ENCODE data around the gene RAB6A.

The RAB6A gene

GRCh38 chr11:73653996-73654395 lies 106.9 kb downstream of the RAB6A start:
- DNase-seq (ENCODE audit: low spot score) = no peak

- no peak for DNase-seq (ENCODE audit: low spot score)
These were observed 107.9 kb downstream of the RAB6A start for GRCh38 chr11:73652856-73653559.

DNA sequence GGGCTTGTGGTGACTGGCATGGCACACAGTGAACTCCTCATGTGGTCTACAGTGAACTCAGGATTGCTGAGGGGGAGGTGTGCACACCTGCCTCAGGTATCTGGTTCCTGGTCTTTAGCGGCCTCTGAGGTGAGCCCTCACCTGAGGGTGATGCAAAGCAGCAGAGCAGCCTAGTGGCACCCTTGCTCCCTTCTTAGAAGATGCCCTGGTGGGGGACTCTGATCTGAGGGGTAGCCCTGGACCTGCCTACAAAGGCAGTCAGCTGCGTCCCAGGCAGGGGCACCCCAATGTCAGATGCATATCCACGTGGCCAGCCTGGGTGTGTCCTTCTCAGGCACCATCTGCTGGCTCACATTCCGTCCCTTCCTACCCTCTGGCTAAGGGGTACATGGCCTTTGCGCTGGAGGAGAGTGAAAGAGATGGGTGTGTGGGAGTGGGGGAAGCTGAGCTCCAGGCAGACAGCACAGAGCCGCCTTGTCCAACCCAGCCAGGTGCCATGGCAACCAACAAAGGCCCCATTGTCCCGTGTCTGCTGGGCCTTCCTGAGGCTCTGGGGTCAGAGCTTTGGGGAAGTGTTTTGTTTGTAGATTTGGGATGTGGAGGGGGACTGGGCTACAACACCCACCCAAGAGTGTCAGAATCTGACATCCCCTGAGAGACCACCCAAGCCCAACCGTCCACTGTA lies 108.7 kb downstream of the RAB6A start:
- DNase-seq (ENCODE audit: low spot score) = no peak

GRCh38 chr11:73651661-73652045 lies 109.2 kb downstream of the RAB6A start:
- DNase-seq (ENCODE audit: low spot score) = no peak

DNA sequence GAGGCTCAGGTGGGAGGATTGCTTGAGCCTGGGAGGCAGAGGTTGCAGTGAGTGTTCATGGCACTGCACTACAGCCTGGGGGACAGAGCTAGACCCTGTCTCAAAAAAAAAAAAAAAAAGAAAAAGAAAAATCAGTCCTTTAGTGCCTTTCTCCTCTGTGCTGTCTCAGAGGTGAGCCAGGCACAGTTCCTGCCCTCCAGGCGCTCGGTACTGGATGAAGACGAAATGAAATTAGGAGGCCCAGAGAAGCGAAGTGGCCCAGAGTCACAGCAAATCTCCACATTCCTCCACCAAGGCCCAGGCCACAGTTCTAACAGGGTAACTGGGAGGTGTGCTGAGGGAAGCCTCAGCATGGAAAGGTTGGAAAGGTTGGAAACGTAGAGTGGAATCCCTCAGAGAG lies 109.6 kb downstream of the RAB6A start:
- no peak for DNase-seq (ENCODE audit: low spot score)

- no peak for DNase-seq (ENCODE audit: low spot score)
These were observed 110.5 kb downstream of the RAB6A start for GRCh38 chr11:73650400-73650799.

GRCh38 chr11:73649206-73649605 lies 111.7 kb downstream of the RAB6A start:
- DNase-seq (ENCODE audit: low spot score) = no peak

GRCh38 chr11:73648571-73649046 lies 112.3 kb downstream of the RAB6A start:
- DNase-seq (ENCODE audit: low spot score) = no peak

DNA sequence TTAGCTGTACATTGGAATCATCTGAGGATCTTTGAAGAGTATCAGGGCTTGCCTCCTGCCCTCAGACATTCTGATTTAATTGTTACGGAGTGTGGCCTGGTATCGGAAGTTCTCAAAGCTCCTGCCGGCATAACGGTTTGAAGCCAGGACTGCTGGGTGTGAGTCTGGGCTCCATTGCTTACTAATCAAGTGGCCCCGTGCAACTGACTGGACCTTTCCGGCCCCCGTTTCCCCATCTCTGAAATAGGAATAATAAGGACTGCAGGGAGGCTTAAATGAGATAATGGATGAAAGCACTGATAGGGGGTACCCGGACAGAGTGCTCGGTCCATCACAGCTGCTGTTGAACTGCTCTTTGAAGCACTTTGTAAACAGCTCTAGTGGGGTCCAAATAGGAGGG lies 112.8 kb downstream of the RAB6A start:
- no peak for DNase-seq (ENCODE audit: low spot score)

GRCh38 chr11:73647459-73648100 lies 113.3 kb downstream of the RAB6A start:
- DNase-seq (ENCODE audit: low spot score) = no peak

GRCh38 chr11:73645972-73646631 lies 114.8 kb downstream of the RAB6A start, which contains the start of gene PLEKHB1:
TSS of gene PLEKHB1 (plus strand) at chr11:73646581. CDS start at chr11:73646609, 28 bp downstream.
- DNase-seq (ENCODE audit: low spot score) = no peak

DNA sequence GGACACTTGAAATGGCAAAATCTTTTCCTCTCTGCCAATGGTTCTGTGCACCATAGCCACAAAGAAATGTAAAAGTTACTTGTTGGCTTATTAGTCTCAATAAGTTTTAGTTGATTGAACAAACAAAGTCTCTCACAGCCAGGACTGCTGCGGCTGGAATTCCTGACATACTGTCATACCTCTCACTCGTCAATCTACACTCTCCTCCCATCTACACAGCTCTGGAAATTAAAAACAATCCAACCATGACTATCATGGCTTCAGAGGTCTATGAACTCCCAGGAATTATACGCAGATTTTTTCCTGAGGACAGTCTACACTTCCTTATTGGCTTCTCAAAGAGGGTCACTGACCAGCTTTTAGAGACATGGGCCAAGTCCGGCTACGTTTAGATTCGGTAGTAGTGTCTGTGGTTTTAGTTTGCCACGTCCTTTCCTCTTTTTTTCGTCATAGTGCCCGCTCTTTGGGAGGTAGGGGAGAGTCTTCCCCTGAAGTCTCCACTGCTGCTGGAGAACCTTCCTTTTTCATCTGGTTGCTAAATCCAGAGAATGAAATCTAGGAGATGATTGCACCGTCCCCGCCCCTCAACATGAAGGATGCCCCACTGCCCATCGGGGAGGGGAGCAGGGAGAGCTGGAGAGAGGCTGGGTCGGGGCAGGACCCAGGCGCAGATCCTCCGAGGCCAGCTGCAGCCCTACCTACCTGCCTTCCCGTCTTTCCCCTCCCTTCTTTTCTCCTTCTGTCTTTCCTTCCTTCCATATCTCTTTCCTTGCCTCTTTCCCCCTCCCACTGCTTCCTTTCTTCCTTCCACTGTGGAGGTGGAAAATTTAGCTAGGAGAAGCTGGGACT lies 115.5 kb downstream of the RAB6A start:
- no peak for DNase-seq (ENCODE audit: low spot score)

GRCh38 chr11:73641668-73642067 lies 119.2 kb downstream of the RAB6A start:
- DNase-seq (ENCODE audit: low spot score) = no peak

DNA sequence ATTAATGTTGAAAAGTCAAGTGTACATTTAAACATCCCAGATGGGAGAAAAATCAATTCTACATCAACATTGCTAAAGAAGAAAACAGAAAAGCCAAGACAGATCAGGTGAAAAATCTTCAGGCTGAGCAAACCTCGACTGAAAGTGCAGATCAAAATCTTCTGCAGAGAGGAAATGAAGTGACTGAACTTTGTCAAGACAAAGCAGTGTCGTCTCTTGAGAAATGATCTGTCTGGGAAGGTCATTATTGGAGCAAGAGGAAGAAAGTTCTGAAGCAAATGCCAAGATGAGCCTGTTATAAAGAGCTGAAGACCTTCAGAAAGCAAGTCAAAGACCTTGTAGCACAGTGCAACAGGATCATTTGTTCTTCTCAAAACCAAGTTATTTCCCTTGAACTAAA lies 120.3 kb downstream of the RAB6A start:
- DNase-seq (ENCODE audit: low spot score) = no peak

- no peak for DNase-seq (ENCODE audit: low spot score)
These were observed 123.9 kb downstream of the RAB6A start for GRCh38 chr11:73637012-73637411.

- DNase-seq (ENCODE audit: low spot score) = no peak
These were observed 124.6 kb downstream of the RAB6A start for GRCh38 chr11:73636249-73636648.

DNA sequence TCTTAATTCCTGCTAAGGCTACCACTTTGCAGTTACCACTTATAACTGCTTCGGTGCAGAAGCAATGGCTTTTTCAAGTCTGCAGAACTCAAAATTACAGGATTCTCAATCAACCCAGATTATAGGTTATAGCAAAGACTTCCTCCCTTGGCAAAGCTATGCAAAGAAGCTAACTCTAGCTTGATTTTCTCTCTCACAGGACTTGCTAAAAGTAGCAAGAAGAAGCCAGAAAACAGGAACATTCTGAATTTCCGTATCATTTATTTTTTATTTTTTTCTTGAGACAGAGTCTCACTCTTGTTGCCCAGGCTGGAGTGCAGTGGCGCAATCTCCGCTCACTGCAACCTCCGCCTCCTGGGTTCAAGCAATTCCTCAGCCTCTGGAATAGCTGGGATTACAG lies 125.2 kb downstream of the RAB6A start:
- DNase-seq (ENCODE audit: low spot score) = no peak

- no peak for DNase-seq (ENCODE audit: low spot score)
These were observed 126.9 kb downstream of the RAB6A start for GRCh38 chr11:73633999-73634398.

GRCh38 chr11:73632996-73633395 lies 127.9 kb downstream of the RAB6A start:
- DNase-seq (ENCODE audit: low spot score) = no peak

- DNase-seq (ENCODE audit: low spot score) = no peak
These were observed 131.0 kb downstream of the RAB6A start for GRCh38 chr11:73629907-73630306.

- DNase-seq (ENCODE audit: low spot score) = peak; percentile 56
These were observed 135.1 kb downstream of the RAB6A start for GRCh38 chr11:73625696-73626318.

Data from hematopoietic multipotent progenitor cell treated with erythropoietin and hydrocortisone succinate and interleukin-3 and kit ligand, for 17 days (in vitro differentiated cells).